Caco-2 (cell line): Measurements from ENCODE around the gene RCOR3. TPM values are rescaled to one million over a fixed set of nuclear protein-coding genes. Genes with fewer than 3 reads are reported as not detected.

Experiments used
- BruUV-seq: library from RNA; stranded (reverse); fragments of 400-500 nt; replicated peaks from 2 replicates; lab custom pipeline; 2021; lab: Mats Ljungman, UMichigan
- CTCF ChIA-PET: fragments of 300-600 bp; sonication (Branson Sonifier 250); formaldehyde crosslinking; loops from one replicate; lab custom pipeline; 2022; ENCODE audit warnings: antibody characterized with exemption; lab: Charles Lee
- POLR2A ChIA-PET: fragments of 300-600 bp; sonication (Branson Sonifier 250); formaldehyde crosslinking; loops from one replicate; lab custom pipeline; 2022; ENCODE audit warnings: antibody characterized with exemption; lab: Charles Lee
- DNase-seq, 2 experiments: peaks; one replicate each; pipeline versions ENCODE4 v3.0.0 to v3.0.0-alpha.2; 2020 to 2022
- H3K27me3 ChIP-seq: replicated peaks from 2 replicates; pipeline ENCODE4 v1.6.0; 2011; ENCODE audit warnings: low read length; ENCODE audit not compliant: control insufficient read depth, insufficient read depth
- H3K36me3 ChIP-seq: 2 replicates; pipeline ENCODE4 v1.5.1; 2011; ENCODE audit warnings: low read length; ENCODE audit not compliant: control insufficient read depth, insufficient read depth
- H3K4me1 ChIP-seq: fragments of 250-450 bp; sonication (Bioruptor Pico); 2 replicates; pipeline ENCODE4 v1.5.1; 2020; ENCODE audit warnings: mild to moderate bottlenecking
- H3K4me3 ChIP-seq: 2 replicates; pipeline ENCODE4 v1.5.1; 2011; ENCODE audit warnings: low read depth, mild to moderate bottlenecking, control low read depth, low read length
- H3K9me3 ChIP-seq: fragments of 250-450 bp; sonication (Bioruptor Pico); 2 replicates; pipeline ENCODE4 v1.5.1; 2020; ENCODE audit warnings: mild to moderate bottlenecking, moderate library complexity
- H3K27ac Mint-ChIP-seq: one replicate; pipeline ENCODE4 v1.8.0; 2022; ENCODE audit warnings: mixed read lengths; ENCODE audit not compliant: unreplicated experiment
- H3K27me3 Mint-ChIP-seq: one replicate; pipeline ENCODE4 v1.8.0; 2022; ENCODE audit warnings: mixed read lengths; ENCODE audit not compliant: insufficient read depth, unreplicated experiment
- H3K36me3 Mint-ChIP-seq: one replicate; pipeline ENCODE4 v1.8.0; 2022; ENCODE audit warnings: mild to moderate bottlenecking, mixed read lengths; ENCODE audit not compliant: insufficient read depth, unreplicated experiment
- H3K4me1 Mint-ChIP-seq: one replicate; pipeline ENCODE4 v1.8.0; 2022; ENCODE audit warnings: low read depth, mixed read lengths; ENCODE audit not compliant: unreplicated experiment
- H3K4me3 Mint-ChIP-seq: one replicate; pipeline ENCODE4 v1.8.0; 2022; ENCODE audit warnings: mild to moderate bottlenecking, moderate library complexity, mixed read lengths; ENCODE audit not compliant: unreplicated experiment
- H3K9me3 Mint-ChIP-seq: one replicate; pipeline ENCODE4 v1.8.0; 2022; ENCODE audit warnings: mixed read lengths; ENCODE audit not compliant: unreplicated experiment
- intact Hi-C: fragments of 100-400 bp; cut with micrococcal nuclease; formaldehyde crosslinking; loops from one replicate; pipeline ENCODE4 v1.10.0; 2022; ENCODE audit not compliant: unreplicated experiment
- total RNA-seq: library from RNA; stranded (reverse); gene quantifications from 2 replicates; pipeline ENCODE4 v1.2.3, GENCODE V29; 2022
- TF ChIP-seq, protein P1 (sequence below), 2 experiments: fragments of 200-600 bp in 1 of 2; IDR thresholded peaks; 1 replicate in 1 of 2; 2 replicates in 1 of 2; pipeline versions ENCODE4 v1.5.1 to v1.8.0; 2011 to 2022; ENCODE audit warnings: antibody characterized with exemption in 1 of 2, control low read depth in 1 of 2, inconsistent platforms in 1 of 2, low read depth in 1 of 2, low read length in 1 of 2, mild to moderate bottlenecking in 1 of 2, moderate library complexity in 1 of 2; ENCODE audit not compliant: insufficient read depth in 1 of 2, severe bottlenecking in 1 of 2, unreplicated experiment in 1 of 2

RCOR3 gene
- total RNA-seq, 1 experiment from 2014 or later: 42.3 TPM

DNA sequence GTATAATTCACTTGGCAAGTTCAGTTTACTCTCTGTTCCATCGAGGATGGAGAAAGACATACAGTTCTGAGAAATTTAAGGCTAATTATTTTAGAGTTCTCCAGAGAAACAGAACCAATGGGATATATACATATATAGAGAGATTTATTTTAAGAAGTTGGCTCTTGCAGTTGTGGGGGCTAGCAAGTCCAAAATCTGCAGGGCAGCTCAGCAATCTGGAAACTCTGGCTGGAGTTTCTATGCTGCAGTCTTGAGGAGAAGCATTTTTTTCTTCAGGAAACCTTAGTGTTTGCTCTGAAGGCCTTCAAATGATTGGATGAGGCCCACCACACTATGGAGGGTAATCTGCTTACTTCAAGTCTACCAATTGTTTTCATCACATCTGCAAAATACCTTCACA lies 102.0 kb downstream of the RCOR3 start:
- Histone ChIP-seq H3K27me3 (no peaks in the 10 kb centered on the region), H3K9me3 (no peaks in the 10 kb centered on the region), H3K4me3 (no peak overlapping the region), H3K36me3 (no peaks in the 10 kb centered on the region), H3K4me1 (no peaks in the 10 kb centered on the region)
- CTCF ChIA-PET: no interaction called here
- intact Hi-C loops: no loop called here
- TF ChIP-seq, protein P1, sequence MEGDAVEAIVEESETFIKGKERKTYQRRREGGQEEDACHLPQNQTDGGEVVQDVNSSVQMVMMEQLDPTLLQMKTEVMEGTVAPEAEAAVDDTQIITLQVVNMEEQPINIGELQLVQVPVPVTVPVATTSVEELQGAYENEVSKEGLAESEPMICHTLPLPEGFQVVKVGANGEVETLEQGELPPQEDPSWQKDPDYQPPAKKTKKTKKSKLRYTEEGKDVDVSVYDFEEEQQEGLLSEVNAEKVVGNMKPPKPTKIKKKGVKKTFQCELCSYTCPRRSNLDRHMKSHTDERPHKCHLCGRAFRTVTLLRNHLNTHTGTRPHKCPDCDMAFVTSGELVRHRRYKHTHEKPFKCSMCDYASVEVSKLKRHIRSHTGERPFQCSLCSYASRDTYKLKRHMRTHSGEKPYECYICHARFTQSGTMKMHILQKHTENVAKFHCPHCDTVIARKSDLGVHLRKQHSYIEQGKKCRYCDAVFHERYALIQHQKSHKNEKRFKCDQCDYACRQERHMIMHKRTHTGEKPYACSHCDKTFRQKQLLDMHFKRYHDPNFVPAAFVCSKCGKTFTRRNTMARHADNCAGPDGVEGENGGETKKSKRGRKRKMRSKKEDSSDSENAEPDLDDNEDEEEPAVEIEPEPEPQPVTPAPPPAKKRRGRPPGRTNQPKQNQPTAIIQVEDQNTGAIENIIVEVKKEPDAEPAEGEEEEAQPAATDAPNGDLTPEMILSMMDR (IDR thresholded peaks at IDR 0.05; ENCODE audit: insufficient read depth in 1 of 2, low read depth in 1 of 2, low read length in 1 of 2, severe bottlenecking in 1 of 2, unreplicated experiment in 1 of 2): no peak
- Mint-ChIP-seq H3K4me1 (no peaks in the 10 kb centered on the region), H3K4me3 (no peak overlapping the region), H3K27me3 (no peaks in the 10 kb centered on the region), H3K36me3 (peaks cover 6% of the 10 kb centered on the region), H3K9me3 (no peaks in the 10 kb centered on the region), H3K27ac (no peak overlapping the region)
- no peak for DNase-seq
- POLR2A ChIA-PET: no interaction called here
- no TSS peak for BruUV-seq

Other genes with a start within 250 kb of the RCOR3 start
- 0.16 TPM in 1 of 2 replicates, not detected in the other for gene KCNH1, start 125.2 kb upstream of the RCOR3 start, total RNA-seq
- gene TRAF5, start 67.5 kb downstream of the RCOR3 start, total RNA-seq: 8.5 and 8.8 TPM in 2 replicates
- gene RD3, start 232.8 kb downstream of the RCOR3 start, total RNA-seq: not detected in 2 replicates